Endothelial cell of umbilical vein (primary cell): ENCODE data around the gene ZNF253.

Experiments used
- CTCF ChIP-seq, 2 donors: IDR thresholded peaks; 1 replicate in 1 of 2; 2 replicates in 1 of 2; pipeline ENCODE4 v1.5.1; 2011; ENCODE audit warnings: low read length in 2 of 2, mild to moderate bottlenecking in 2 of 2, moderate library complexity in 2 of 2, control low read depth in 1 of 2, inconsistent platforms in 1 of 2, low read depth in 1 of 2; ENCODE audit not compliant: insufficient read depth in 1 of 2; ENCODE audit errors: extremely low read depth in 1 of 2
- EZH2 ChIP-seq: IDR thresholded peaks from 2 replicates; pipeline ENCODE4 v1.6.1; 2012; ENCODE audit warnings: borderline replicate concordance, low read depth, mild to moderate bottlenecking, moderate library complexity, low read length, inconsistent platforms; ENCODE audit not compliant: severe bottlenecking
- GATA2 ChIP-seq: IDR thresholded peaks from 2 replicates; pipeline ENCODE4 v1.7.0; 2011; ENCODE audit warnings: low read depth, mild to moderate bottlenecking, moderate library complexity, mixed read lengths, low read length; ENCODE audit not compliant: insufficient read length, insufficient read depth
- MYC ChIP-seq: IDR thresholded peaks from one replicate; pipeline ENCODE4 v1.6.1; 2011; ENCODE audit warnings: mild to moderate bottlenecking, low read depth, low read length
- POLR2A ChIP-seq: IDR thresholded peaks from 2 replicates; pipeline ENCODE4 v1.6.1; 2012; ENCODE audit warnings: low read depth, mild to moderate bottlenecking, control low read depth, low read length

GRCh38 chr19:19884583-19884982, 18.9 kb downstream of the ZNF253 start:
- TF ChIP-seq POLR2A (no peak), MYC (no peak), EZH2 (no peak), CTCF (IDR thresholded peaks at IDR 0.05; ENCODE audit: extremely low read depth in 1 of 2, insufficient read depth in 1 of 2, low read depth in 1 of 2, low read length in 2 of 2) (no peak), GATA2 (no peak)
